GM12864 (cell line): ENCODE measurements around the gene DDX3X.

Experiments used
- DNase-seq: peaks from one replicate; pipeline ENCODE4 v3.0.0-alpha.2; 2011; ENCODE audit warnings: low read depth
- H3K4me3 ChIP-seq: 2 replicates; pipeline ENCODE4 v1.5.1; 2011; ENCODE audit warnings: mild to moderate bottlenecking, low read depth, low read length, control low read depth
- CTCF ChIP-seq: IDR thresholded peaks from 2 replicates; pipeline ENCODE4 v1.5.1; 2011; ENCODE audit warnings: low read depth, mild to moderate bottlenecking, moderate library complexity, low read length, control low read depth, inconsistent platforms; ENCODE audit errors: missing control alignments

The DDX3X gene

GRCh38 chrX:41327341-41327740 is 6.6 kb upstream of the DDX3X start:
- TF ChIP-seq CTCF = no peak
- no peak overlapping the region for H3K4me3 ChIP-seq
- no peak for DNase-seq

GRCh38 chrX:41329101-41329500 is 4.9 kb upstream of the DDX3X start:
- no peak for TF ChIP-seq CTCF
- no peak for DNase-seq
- no peak overlapping the region for H3K4me3 ChIP-seq

- H3K4me3 ChIP-seq = peak overlapping the region; percentile 58
- no peak for TF ChIP-seq CTCF
- DNase-seq = no peak
These were observed 2.0 kb upstream of the DDX3X start for GRCh38 chrX:41332005-41332404.

- DNase-seq = no peak
- TF ChIP-seq CTCF = no peak
These were observed 1.5 kb upstream of the DDX3X start for GRCh38 chrX:41332408-41333002.

GRCh38 chrX:41333003-41333743 is 789 bp upstream of the DDX3X start:
- DNase-seq = peak; percentile 62
- TF ChIP-seq CTCF = no peak
- H3K4me3 ChIP-seq = peak overlapping the region; percentile 90

More at GRCh38 chrX:41332408-41333002, 1.5 kb upstream of the DDX3X start:
- H3K4me3 ChIP-seq = peak overlapping the region; percentile 90

- peak overlapping the region; percentile 90 for H3K4me3 ChIP-seq
- no peak for DNase-seq
- TF ChIP-seq CTCF = no peak
These were observed 618 bp downstream of the DDX3X start for GRCh38 chrX:41334363-41335197.
